ENCODE measurements around the gene PMVK.

PMVK gene

GRCh38 chr1:154974808-154975408, 38.4 kb upstream of the PMVK start:
- H3K27ac ChIP-seq, result peak overlapping the region; percentile 94

GRCh38 chr1:154974102-154974807, 37.7 kb upstream of the PMVK start, which contains the start of gene CKS1B:
Gene CKS1B, plus strand, starts transcription at chr1:154974681. Its CDS starts 65 bp downstream, at chr1:154974746.
- no peak for TF ChIP-seq CTCF (conservative IDR thresholded peaks at IDR 0.05)
- H3K27ac ChIP-seq, result peak within 1 kb of the TSS; percentile 94

More at GRCh38 chr1:154974808-154975408, 38.4 kb upstream of the PMVK start:
- no peak for TF ChIP-seq CTCF (conservative IDR thresholded peaks at IDR 0.05)

GRCh38 chr1:154973344-154974101, 37.0 kb upstream of the PMVK start:
- no peak; the same call in 1 of the 2 replicates for TF ChIP-seq CTCF (conservative IDR thresholded peaks at IDR 0.05)
- peak overlapping the region; percentile 94 for H3K27ac ChIP-seq

GRCh38 chr1:154972517-154973343, 36.2 kb upstream of the PMVK start:
- TF ChIP-seq CTCF (conservative IDR thresholded peaks at IDR 0.05), result no peak
- peak overlapping the region; percentile 94 for H3K27ac ChIP-seq

GRCh38 chr1:154972213-154972516, 35.6 kb upstream of the PMVK start:
- TF ChIP-seq CTCF (conservative IDR thresholded peaks at IDR 0.05), result no peak
- H3K27ac ChIP-seq, result peak overlapping the region; percentile 94

GRCh38 chr1:154971341-154971998, 35.0 kb upstream of the PMVK start:
- peak overlapping the region; percentile 94; the same call in 1 of the 2 replicates for H3K27ac ChIP-seq
- no peak for TF ChIP-seq CTCF (conservative IDR thresholded peaks at IDR 0.05)
